ENCODE measurements around the gene OR52A1. TPM values are rescaled to one million over a fixed set of nuclear protein-coding genes. Genes with fewer than 3 reads are reported as not detected.

The OR52A1 gene
- total RNA-seq, 4 donors from 2014 or later, result not detected

DNA sequence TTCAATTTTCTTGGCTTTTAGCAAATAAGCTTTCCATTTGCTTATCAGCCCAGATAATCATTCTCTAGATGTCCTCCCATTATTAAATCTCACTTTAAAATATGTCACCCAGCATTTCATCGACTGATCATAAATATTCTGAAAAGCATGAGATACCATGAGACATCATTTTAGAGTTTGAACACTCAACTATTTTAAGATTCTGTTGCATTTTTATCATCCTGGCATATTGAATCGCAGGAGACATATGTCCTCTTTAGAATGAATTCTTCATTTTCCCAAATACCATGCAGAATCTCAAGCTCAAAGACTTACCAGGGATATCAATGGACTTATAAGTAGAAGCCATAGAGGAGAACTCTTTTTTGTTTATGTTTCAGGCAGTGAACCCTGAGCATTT is 16.6 kb downstream of the OR52A1 start, which contains the start of gene OR52A5:
Gene OR52A5 (minus strand): TSS at position 361 of the 400 bp plus-strand sequence. CDS start 5,714 bp downstream, outside the sequence.
- TF ChIP-seq POLR2A (IDR thresholded peaks at IDR 0.05), result no peak
- TF ChIP-seq CTCF (IDR thresholded peaks at IDR 0.05), result no peak
- H3K4me3 ChIP-seq (ENCODE audit: low read depth, poor library complexity, severe bottlenecking), result no peak within 1 kb of the TSS
- intact Hi-C loops (cut with DNase I; ENCODE audit: low total_unique reads), result no loop called here
- WGBS, 2 donors, result 83 to 90% methylated on average over 2 of the region's 2 CpGs
- no peak for DNase-seq (ENCODE audit: low spot score in 2 of 2)

DNA sequence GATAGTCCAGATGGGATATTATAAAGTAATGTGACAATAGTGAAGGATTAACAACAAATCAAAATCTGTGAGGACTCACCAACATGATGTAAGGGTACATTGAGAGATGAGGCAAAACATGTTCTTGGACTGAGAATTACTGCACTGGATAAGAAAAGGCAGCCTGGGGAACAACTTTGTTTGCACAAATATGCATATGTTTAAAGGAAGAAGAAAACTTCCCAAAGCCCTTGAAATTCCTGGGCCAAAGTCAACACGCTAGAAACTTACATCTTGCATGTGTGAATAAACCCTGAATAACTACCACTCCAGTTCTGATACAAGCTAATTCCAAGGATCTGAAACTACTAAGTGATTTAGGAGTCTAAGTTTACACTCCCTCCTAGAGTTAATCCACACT is 17.5 kb downstream of the OR52A1 start:
- intact Hi-C loops (cut with DNase I; ENCODE audit: low total_unique reads), result no loop called here
- no peak for DNase-seq (ENCODE audit: low spot score in 2 of 2)
- TF ChIP-seq POLR2A (IDR thresholded peaks at IDR 0.05) (no peak), CTCF (IDR thresholded peaks at IDR 0.05) (no peak)
- 52 to 61% methylated on average over 1 of the region's 1 CpG for WGBS, 2 donors
- H3K4me3 ChIP-seq (ENCODE audit: low read depth, poor library complexity, severe bottlenecking), result no peak overlapping the region

GRCh38 chr11:5136261-5136660 is 18.3 kb downstream of the OR52A1 start:
- intact Hi-C loops (cut with DNase I; ENCODE audit: low total_unique reads), result no loop called here
- no peak overlapping the region for H3K4me3 ChIP-seq (ENCODE audit: low read depth, poor library complexity, severe bottlenecking)
- DNase-seq (ENCODE audit: low spot score in 2 of 2), result no peak
- TF ChIP-seq POLR2A (IDR thresholded peaks at IDR 0.05) (no peak), CTCF (IDR thresholded peaks at IDR 0.05) (no peak)

- no peak for TF ChIP-seq POLR2A (IDR thresholded peaks at IDR 0.05)
- no peak for TF ChIP-seq CTCF (IDR thresholded peaks at IDR 0.05)
- 83 to 89% methylated on average over 8 of the region's 8 CpGs for WGBS, 2 donors
- intact Hi-C loops (cut with DNase I; ENCODE audit: low total_unique reads), result no loop called here
- H3K4me3 ChIP-seq (ENCODE audit: low read depth, poor library complexity, severe bottlenecking), result no peak overlapping the region
- no peak for DNase-seq (ENCODE audit: low spot score in 2 of 2)
These were observed 22.8 kb downstream of the OR52A1 start for GRCh38 chr11:5131584-5132335.

- no peak overlapping the region for H3K4me3 ChIP-seq (ENCODE audit: low read depth, poor library complexity, severe bottlenecking)
- WGBS, 2 donors, result 48 to 59% methylated on average over 2 of the region's 2 CpGs
- no peak for TF ChIP-seq CTCF (IDR thresholded peaks at IDR 0.05)
- no peak for TF ChIP-seq POLR2A (IDR thresholded peaks at IDR 0.05)
- DNase-seq (ENCODE audit: low spot score in 2 of 2), result no peak
- intact Hi-C loops (cut with DNase I; ENCODE audit: low total_unique reads), result no loop called here
These were observed 25.1 kb downstream of the OR52A1 start for GRCh38 chr11:5129457-5129877.
